ENCODE results near the gene BTG1. TPM values are rescaled to one million over a fixed set of nuclear protein-coding genes. Genes with fewer than 3 reads are reported as not detected.

Gene BTG1, protein sequence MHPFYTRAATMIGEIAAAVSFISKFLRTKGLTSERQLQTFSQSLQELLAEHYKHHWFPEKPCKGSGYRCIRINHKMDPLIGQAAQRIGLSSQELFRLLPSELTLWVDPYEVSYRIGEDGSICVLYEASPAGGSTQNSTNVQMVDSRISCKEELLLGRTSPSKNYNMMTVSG
- total RNA-seq (2021; fragmentation: NEBNext Ultra II Directional; extraction: Animal tissue kit (Norgen Biotek cat#: 25700)) (31.6 and 32.7 TPM in 2 replicates), polyA plus RNA-seq (2011; rRNA removed) (12.6 and 17.1 TPM in 2 replicates), polyA minus RNA-seq (2011; rRNA and poly(A)+ RNA removed) (46.7 and 47.2 TPM in 2 replicates)
- 9.2 TPM for polyA plus RNA-seq (2011; cell fraction: cytosol; rRNA removed)
- 19.1 TPM for polyA plus RNA-seq (2011; cell fraction: nucleus; rRNA removed)
- polyA plus RNA-seq (2012, experiment 1 of 2) = 13.3 to 26.4 TPM (median 23.4 TPM) in 4 replicates
- 4.8 TPM for polyA plus RNA-seq (2012, experiment 2 of 2)
- 13.8 TPM for polyA plus RNA-seq (2013, experiment 1 of 2)
- polyA plus RNA-seq (2013, experiment 2 of 2) = 13.5 TPM
- 21.7 TPM for polyA minus RNA-seq (2011; cell fraction: cytosol; rRNA and poly(A)+ RNA removed)
- polyA minus RNA-seq (2011; cell fraction: nucleus; rRNA and poly(A)+ RNA removed) = 48.2 TPM
- long read RNA-seq, experiment 1, full-length matches to known transcripts = 36 of 52 reads
- long read RNA-seq, experiment 1, partial matches to known transcripts = 0 of 52 reads
- long read RNA-seq, experiment 1, other reads (novel, unspliced or antisense) = 16 of 52 reads
- long read RNA-seq, experiment 2, partial matches to known transcripts = 0 of 3 reads
- long read RNA-seq, experiment 2, other reads (novel, unspliced or antisense) = 3 of 3 reads

DNA sequence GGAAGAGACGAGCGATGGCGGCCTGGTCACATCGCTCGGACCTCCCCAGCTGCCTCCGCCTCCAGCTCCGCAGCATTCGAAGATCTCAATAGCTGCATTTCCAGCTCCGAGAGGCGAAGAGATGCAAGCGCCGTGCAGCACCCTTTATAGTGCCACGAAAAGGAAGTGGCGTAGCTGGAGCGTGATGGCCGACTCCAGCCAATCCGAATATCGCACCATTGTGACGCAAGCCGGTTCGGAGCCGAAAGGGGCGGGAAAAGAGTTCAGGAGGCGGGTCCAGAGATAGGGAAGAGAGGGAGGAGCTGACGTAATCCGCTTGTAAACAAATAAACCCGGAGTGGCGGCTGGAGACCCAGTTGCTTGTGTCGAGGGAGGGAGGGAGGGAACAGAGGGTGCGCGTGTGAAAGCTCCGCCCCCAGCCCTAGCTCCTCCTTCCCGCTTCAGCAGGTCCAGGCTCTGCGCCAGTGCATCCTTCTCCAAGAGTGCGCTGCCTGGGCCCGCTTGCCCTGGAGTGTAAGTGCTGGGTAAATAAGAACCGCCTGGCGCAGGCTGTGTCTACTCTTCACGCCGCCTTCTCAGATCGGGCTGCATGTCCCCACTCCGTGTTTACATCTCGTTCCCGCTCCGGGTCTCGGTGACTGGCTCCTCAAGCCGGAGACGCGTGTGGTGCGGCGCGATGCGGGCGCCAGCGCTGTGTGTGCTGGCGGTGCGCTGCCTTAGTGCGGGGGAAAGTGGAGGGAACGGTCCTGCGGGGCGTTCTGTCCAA is at the start of gene BTG1:
Gene BTG1, minus strand, starts transcription at position 116 of the 766 bp plus-strand sequence. CDS start 311 bp downstream, outside the sequence.
- H2AFZ ChIP-seq (ENCODE audit: low read length) = 0 out of 2 replicates have a peak within 1 kb of the TSS, but pooled peaks have one; percentile 28
- peak within 1 kb of the TSS; percentile 86 to 93 (median 88) for H3K4me3 ChIP-seq (ENCODE audit: extremely low read depth in 1 of 4, insufficient read depth in 2 of 4, low read depth in 3 of 4, low read length in 4 of 4)
- H3K79me1 ChIP-seq (ENCODE audit: low read depth, low read length) = no peaks in the 10 kb centered on the region
- H4K20me1 ChIP-seq (replicated peaks in 1 of 2; ENCODE audit: control insufficient read depth in 1 of 2, insufficient read depth in 2 of 2, low read length in 2 of 2) = peaks cover 10 to 14% of the 10 kb centered on the region in 2 experiments
- peak within 1 kb of the TSS; percentile 87 to 98 (median 90) for H3K9ac ChIP-seq (replicated peaks in 1 of 4; ENCODE audit: extremely low read depth in 1 of 4, low read depth in 3 of 4, low read length in 3 of 4)
- no peaks in the 10 kb centered on the region for H3K9me3 ChIP-seq (ENCODE audit: insufficient read depth in 2 of 2, low read depth in 1 of 2, low read length in 1 of 2)
- CTCF ChIA-PET (ENCODE audit: partially characterized antibody) = interaction anchor here (0.6 to 1.7 kb wide), 11 partner anchors 8 to 508 kb away, joined by 3 to 8 read pairs (median 3); no protein-coding TSS in a partner anchor
- H3K4ac ChIP-seq (replicated peaks; ENCODE audit: insufficient read length, low read depth, low read length) = no peak within 1 kb of the TSS
- FAIRE-seq (peak; percentile 92), DNase-seq (ENCODE audit: low read depth in 1 of 2, low spot score in 2 of 2) (peak; percentile 98 to 100)
- H2BK20ac ChIP-seq (ENCODE audit: low read length) = no peak within 1 kb of the TSS
- H4K91ac ChIP-seq (replicated peaks; ENCODE audit: insufficient read length, low read length) = peak within 1 kb of the TSS; percentile 85
- H2AK5ac ChIP-seq (ENCODE audit: low read depth, low read length) = no peak within 1 kb of the TSS
- H3K23me2 ChIP-seq (ENCODE audit: low read depth, low read length) = no peaks in the 10 kb centered on the region; the same call in 1 of the 2 replicates
- peaks cover 2 to 4% (median 3%) of the 10 kb centered on the region in 4 experiments; a peak in 4 of 7 replicates for H3K4me1 ChIP-seq (replicated peaks in 1 of 4; ENCODE audit: control insufficient read depth in 3 of 4, insufficient read depth in 4 of 4, low read length in 3 of 4)
- H2BK120ac ChIP-seq (replicated peaks; ENCODE audit: low read depth, low read length) = peak within 1 kb of the TSS; percentile 7
- peak within 1 kb of the TSS; percentile 79 for H4K5ac ChIP-seq (ENCODE audit: insufficient read length, low read depth, low read length)
- H3K27me3 ChIP-seq (replicated peaks in 1 of 4; ENCODE audit: control insufficient read depth in 3 of 4, extremely low read depth in 1 of 4, insufficient read depth in 3 of 4, low read length in 3 of 4) = no peaks in the 10 kb centered on the region
- peak within 1 kb of the TSS; percentile 88 for H2BK5ac ChIP-seq (ENCODE audit: low read depth, low read length)
- peak within 1 kb of the TSS; percentile 93 for H3K27ac ChIP-seq (ENCODE audit: low read depth, low read length)
- H3K56ac ChIP-seq (replicated peaks; ENCODE audit: insufficient read length, low read depth, low read length) = peak within 1 kb of the TSS; percentile 89
- no peak within 1 kb of the TSS for H3K14ac ChIP-seq (ENCODE audit: insufficient read length)
- peaks cover 0 to 27% (median 2%) of the 10 kb centered on the region in 4 experiments; a peak in 2 of 8 replicates for H3K36me3 ChIP-seq (ENCODE audit: control insufficient read depth in 2 of 4, insufficient read depth in 4 of 4, low read length in 3 of 4)
- no peak within 1 kb of the TSS for H3K23ac ChIP-seq (ENCODE audit: insufficient read length)
- H2BK15ac ChIP-seq (ENCODE audit: low read length) = no peak within 1 kb of the TSS
- peak within 1 kb of the TSS; percentile 66 to 84 for H3K4me2 ChIP-seq (ENCODE audit: insufficient read depth in 1 of 2, low read depth in 2 of 2, low read length in 2 of 2)
- H3K18ac ChIP-seq (ENCODE audit: extremely low read depth, low read length) = peak within 1 kb of the TSS; percentile 94
- WGBS, 2 experiments (ENCODE audit: extremely low coverage in 1 of 2, insufficient coverage in 1 of 2, insufficient read length in 1 of 2, insufficient replicate concordance in 2 of 2, low coverage in 1 of 2, low lambda C conversion rate in 2 of 2, missing lambda C conversion rate in 1 of 2) = 3% methylated on average over 48 of the region's 61 CpGs; no CpG with 5 or more reads in 1 of the 2 experiments
- POLR2A ChIA-PET (ENCODE audit: partially characterized antibody) = interaction anchor here (0.6 to 4.8 kb wide), 62 partner anchors 10 to 1225 kb away, joined by 3 to 119 read pairs (median 4); no protein-coding TSS in a partner anchor
- peak within 1 kb of the TSS; percentile 22; the same call in 1 of the 2 replicates for H2BK12ac ChIP-seq (ENCODE audit: low read depth, low read length)
- H4K8ac ChIP-seq (ENCODE audit: extremely low read depth, insufficient read depth, low read length) = peak within 1 kb of the TSS; percentile 96; the same call in 1 of the 2 replicates
- peaks cover 9 to 44% of the 10 kb centered on the region in 2 experiments for H3K79me2 ChIP-seq (ENCODE audit: control insufficient read depth in 1 of 2, insufficient read depth in 2 of 2, low read length in 2 of 2)
- TF ChIP-seq SP4 (IDR thresholded peaks at IDR 0.05; ENCODE audit: low read length) = no peak
- TF ChIP-seq POU5F1 (IDR thresholded peaks at IDR 0.05; ENCODE audit: low read depth, low read length) = no peak
- TF ChIP-seq FOSL1 (IDR thresholded peaks at IDR 0.05; ENCODE audit: insufficient read depth, low read depth, low read length) = no peak
- peak; percentile 67 for TF ChIP-seq CEBPB (IDR thresholded peaks at IDR 0.05; ENCODE audit: low read depth, low read length)
- TF ChIP-seq BCL11A (IDR thresholded peaks at IDR 0.05; ENCODE audit: low read depth in 2 of 2, low read length in 2 of 2) = no peak
- peak; percentile 20 to 51; a peak in 1 of 4 replicates for TF ChIP-seq SIN3A (conservative IDR thresholded peaks at IDR 0.05 in 1 of 2, IDR thresholded peaks at IDR 0.05 in 1 of 2; ENCODE audit: low read depth in 1 of 2, low read length in 2 of 2)
- no peak for TF ChIP-seq ZNF274 (IDR thresholded peaks at IDR 0.05; ENCODE audit: borderline replicate concordance, extremely low read depth, low read length)
